Osteoblast (primary cell): ENCODE data around the gene CFAP57. TPM values are rescaled to one million over a fixed set of nuclear protein-coding genes. Genes with fewer than 3 reads are reported as not detected.
A peak's percentile ranks its signal among the peaks of the same experiment; 100 is the strongest.

Experiments used
- DNase-seq: peaks from one replicate; pipeline ENCODE4 v3.0.0; 2011; ENCODE audit warnings: low spot score, mixed read lengths; ENCODE audit not compliant: insufficient read length; ENCODE audit errors: missing footprints
- H2AFZ ChIP-seq: 2 replicates; pipeline ENCODE4 v1.6.0; 2011; ENCODE audit warnings: mild to moderate bottlenecking, low read length
- H3K27ac ChIP-seq: 2 replicates; pipeline ENCODE4 v1.5.1; 2011; ENCODE audit warnings: mild to moderate bottlenecking, low read depth, low read length, moderate library complexity
- H3K27me3 ChIP-seq: 2 replicates; pipeline ENCODE4 v1.6.0; 2012; ENCODE audit warnings: mild to moderate bottlenecking, control low read depth, inconsistent platforms, low read length, moderate library complexity; ENCODE audit not compliant: insufficient read depth
- H3K36me3 ChIP-seq: 2 replicates; pipeline ENCODE4 v1.5.1; 2011; ENCODE audit warnings: mild to moderate bottlenecking, low read length, control low read depth, moderate library complexity; ENCODE audit not compliant: insufficient read depth
- H3K4me1 ChIP-seq: 2 replicates; pipeline ENCODE4 v1.5.1; 2011; ENCODE audit warnings: mild to moderate bottlenecking, low read length, control low read depth, moderate library complexity; ENCODE audit not compliant: insufficient read depth
- H3K4me2 ChIP-seq: 2 replicates; pipeline ENCODE4 v1.6.0; 2011; ENCODE audit warnings: mild to moderate bottlenecking, low read length; ENCODE audit not compliant: insufficient read depth
- H3K4me3 ChIP-seq: fragments of 200-600 bp; sonication (generic); 3 replicates; pipeline ENCODE4 v1.5.1; 2012; ENCODE audit warnings: mild to moderate bottlenecking, low read length, inconsistent platforms; ENCODE audit not compliant: insufficient read depth
- H3K79me2 ChIP-seq: 2 replicates; pipeline ENCODE4 v1.6.0; 2012; ENCODE audit warnings: mild to moderate bottlenecking, low read length, control low read depth, inconsistent platforms; ENCODE audit not compliant: insufficient read depth
- H3K9me3 ChIP-seq: 2 replicates; pipeline ENCODE4 v1.5.1; 2011; ENCODE audit warnings: low read depth, low read length, control low read depth
- H4K20me1 ChIP-seq: 2 replicates; pipeline ENCODE4 v1.6.0; 2012; ENCODE audit warnings: mild to moderate bottlenecking, low read length, control low read depth; ENCODE audit not compliant: insufficient read depth
- total RNA-seq: library from RNA; depleted of rRNA; stranded (reverse); fragments of >200 nt; gene quantifications from 2 replicates; pipeline ENCODE4 v1.2.3, GENCODE V29; 2012
- TF ChIP-seq, protein P1 (sequence below): IDR thresholded peaks from 2 replicates; pipeline ENCODE4 v1.5.1; 2011; ENCODE audit warnings: mild to moderate bottlenecking, low read depth, low read length, moderate library complexity; ENCODE audit errors: extremely low read depth

The CFAP57 gene
- total RNA-seq, 1 donor: under 0.01 TPM

DNA sequence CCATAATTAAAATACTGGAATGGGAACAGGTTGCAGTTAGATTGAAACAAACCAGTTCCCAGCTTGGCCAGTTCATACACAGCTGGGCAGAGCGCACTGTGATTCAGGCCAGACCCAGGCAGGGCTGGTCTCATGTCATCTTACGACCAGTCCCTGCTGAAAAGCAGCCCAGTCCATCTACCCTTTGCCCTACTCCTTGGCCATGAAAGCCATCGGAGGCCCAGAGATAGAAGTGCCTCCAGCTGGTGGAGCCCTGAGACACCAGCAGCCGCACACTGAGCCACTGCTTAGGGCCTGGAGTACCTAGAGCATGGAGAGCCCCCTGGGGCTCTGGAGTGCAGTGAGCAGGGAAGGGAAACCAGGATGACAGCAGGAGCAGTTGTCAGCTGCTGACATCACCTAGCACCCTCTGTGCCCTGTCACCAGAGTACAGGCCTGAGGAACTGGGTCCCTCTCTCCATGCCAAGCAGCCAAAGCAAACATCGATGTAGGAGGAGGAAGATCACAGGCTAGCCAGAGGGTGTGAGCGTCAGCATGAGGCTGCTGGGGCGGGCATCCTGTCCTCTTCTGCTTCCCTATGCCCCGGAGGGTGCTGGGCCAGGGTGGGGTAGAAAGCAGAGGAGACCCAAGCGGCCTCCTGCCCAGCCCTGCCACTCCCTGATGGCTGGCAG is 63.5 kb downstream of the CFAP57 start:
- no peak for DNase-seq
- Histone ChIP-seq H4K20me1 (no peaks in the 10 kb centered on the region), H3K4me1 (peaks cover 11% of the 10 kb centered on the region), H3K27ac (no peak overlapping the region), H3K36me3 (no peaks in the 10 kb centered on the region), H3K4me3 (no peak overlapping the region), H3K9me3 (no peaks in the 10 kb centered on the region), H3K27me3 (no peaks in the 10 kb centered on the region), H2AFZ (peak overlapping the region; percentile 67), H3K79me2 (no peaks in the 10 kb centered on the region), H3K4me2 (no peak overlapping the region)
- TF ChIP-seq, protein P1, sequence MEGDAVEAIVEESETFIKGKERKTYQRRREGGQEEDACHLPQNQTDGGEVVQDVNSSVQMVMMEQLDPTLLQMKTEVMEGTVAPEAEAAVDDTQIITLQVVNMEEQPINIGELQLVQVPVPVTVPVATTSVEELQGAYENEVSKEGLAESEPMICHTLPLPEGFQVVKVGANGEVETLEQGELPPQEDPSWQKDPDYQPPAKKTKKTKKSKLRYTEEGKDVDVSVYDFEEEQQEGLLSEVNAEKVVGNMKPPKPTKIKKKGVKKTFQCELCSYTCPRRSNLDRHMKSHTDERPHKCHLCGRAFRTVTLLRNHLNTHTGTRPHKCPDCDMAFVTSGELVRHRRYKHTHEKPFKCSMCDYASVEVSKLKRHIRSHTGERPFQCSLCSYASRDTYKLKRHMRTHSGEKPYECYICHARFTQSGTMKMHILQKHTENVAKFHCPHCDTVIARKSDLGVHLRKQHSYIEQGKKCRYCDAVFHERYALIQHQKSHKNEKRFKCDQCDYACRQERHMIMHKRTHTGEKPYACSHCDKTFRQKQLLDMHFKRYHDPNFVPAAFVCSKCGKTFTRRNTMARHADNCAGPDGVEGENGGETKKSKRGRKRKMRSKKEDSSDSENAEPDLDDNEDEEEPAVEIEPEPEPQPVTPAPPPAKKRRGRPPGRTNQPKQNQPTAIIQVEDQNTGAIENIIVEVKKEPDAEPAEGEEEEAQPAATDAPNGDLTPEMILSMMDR: no peak

DNA sequence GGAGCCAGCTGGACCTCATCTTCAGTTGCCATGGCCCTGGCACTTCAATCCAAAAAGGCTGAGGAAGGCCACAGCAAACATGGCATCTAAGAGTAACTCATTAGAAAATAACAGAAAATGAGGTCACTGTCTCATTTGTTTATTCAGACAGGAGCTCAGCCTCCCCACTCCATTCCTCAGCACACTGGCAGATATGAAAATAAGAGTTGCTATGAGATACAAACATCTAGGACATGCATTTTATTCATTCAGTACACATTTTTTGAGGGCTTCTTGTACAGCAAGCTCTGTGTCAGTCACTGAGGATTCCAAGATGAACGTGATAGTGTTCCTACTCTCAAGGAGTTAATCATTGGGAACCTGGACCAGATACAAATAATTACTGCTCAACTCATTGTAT is 65.0 kb downstream of the CFAP57 start:
- H3K4me3 ChIP-seq: no peak overlapping the region
- no peaks in the 10 kb centered on the region for H4K20me1 ChIP-seq
- H3K4me1 ChIP-seq: peaks cover 6% of the 10 kb centered on the region
- TF ChIP-seq, protein P1: no peak
- H3K9me3 ChIP-seq: no peaks in the 10 kb centered on the region
- no peaks in the 10 kb centered on the region for H3K27me3 ChIP-seq
- no peak overlapping the region for H3K4me2 ChIP-seq
- H3K27ac ChIP-seq: no peak overlapping the region
- H2AFZ ChIP-seq: no peak overlapping the region
- no peaks in the 10 kb centered on the region for H3K36me3 ChIP-seq
- no peaks in the 10 kb centered on the region for H3K79me2 ChIP-seq
- no peak for DNase-seq

DNA sequence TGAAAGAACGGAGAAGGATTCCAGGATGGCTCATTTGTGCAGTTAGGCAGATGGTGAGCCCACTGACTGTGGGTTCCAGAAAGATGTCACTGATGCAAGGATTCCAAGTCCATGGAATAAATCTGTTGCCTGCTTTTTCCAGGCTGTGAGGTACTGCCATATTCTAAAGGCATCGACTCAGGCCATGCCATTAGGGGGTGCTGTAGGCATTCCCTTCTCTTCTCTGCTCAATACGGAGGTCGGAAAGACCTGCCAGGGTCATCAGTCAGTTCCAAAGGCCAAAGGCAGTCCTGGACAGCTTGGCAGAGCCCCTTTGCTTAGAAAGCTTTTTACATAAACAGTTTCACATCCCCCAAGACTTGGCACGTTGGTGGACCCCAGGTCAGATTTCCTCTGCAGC is 66.0 kb downstream of the CFAP57 start:
- peak; percentile 89 for DNase-seq
- TF ChIP-seq, protein P1: peak; percentile 92
- H2AFZ ChIP-seq: no peak overlapping the region

DNA sequence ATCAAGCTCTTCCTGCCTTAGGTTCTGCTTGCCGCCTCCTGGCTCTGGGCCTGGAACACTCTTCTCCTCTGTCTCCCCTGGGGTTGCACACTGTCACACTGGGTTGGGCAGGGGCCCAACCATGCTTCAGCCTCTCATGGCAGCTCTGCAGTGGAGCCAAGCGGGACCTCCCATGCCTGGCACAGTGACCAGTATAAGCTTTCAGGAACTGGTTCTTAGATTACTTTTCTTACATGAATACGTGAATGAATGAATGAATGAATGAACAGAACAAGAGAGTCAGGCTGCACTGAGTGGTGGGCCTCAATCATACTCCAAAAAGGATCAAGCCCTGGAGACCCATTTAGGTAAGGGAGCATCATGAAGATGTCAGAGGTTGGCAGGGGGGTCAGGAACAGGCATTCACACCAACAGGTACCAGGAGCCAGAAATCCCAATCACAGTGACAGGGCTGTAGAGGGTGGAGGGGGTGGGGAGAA is 66.9 kb downstream of the CFAP57 start:
- Histone ChIP-seq H3K9me3 (no peaks in the 10 kb centered on the region), H3K36me3 (no peaks in the 10 kb centered on the region), H3K4me3 (no peak overlapping the region), H2AFZ (no peak overlapping the region), H4K20me1 (no peaks in the 10 kb centered on the region), H3K4me1 (no peaks in the 10 kb centered on the region), H3K27me3 (no peaks in the 10 kb centered on the region), H3K4me2 (no peak overlapping the region), H3K27ac (no peak overlapping the region), H3K79me2 (no peaks in the 10 kb centered on the region)
- no peak for DNase-seq
- TF ChIP-seq, protein P1: no peak

More for the DNA sequence above, 66.0 kb downstream of the CFAP57 start:
- H3K4me3 ChIP-seq: no peak overlapping the region
- H3K9me3 ChIP-seq: no peaks in the 10 kb centered on the region
- H4K20me1 ChIP-seq: no peaks in the 10 kb centered on the region
- H3K79me2 ChIP-seq: no peaks in the 10 kb centered on the region
- H3K36me3 ChIP-seq: no peaks in the 10 kb centered on the region
- H3K27me3 ChIP-seq: no peaks in the 10 kb centered on the region
- H3K27ac ChIP-seq: no peak overlapping the region
- H3K4me2 ChIP-seq: no peak overlapping the region
- no peaks in the 10 kb centered on the region for H3K4me1 ChIP-seq
